Activated naive CD8-positive, alpha-beta T cell treated with anti-CD3 and anti-CD28 coated beads, Interleukin-2, amount 50 U/mL, for 16 hours (primary cell): Measurements from ENCODE around the gene IMPDH1.

Experiments
- DNase-seq: peaks from one replicate; pipeline ENCODE4 v3.0.0-alpha.2; 2020; ENCODE audit warnings: low read depth, low spot score

Gene IMPDH1

GRCh38 chr7:128360359-128360678 is 49.5 kb downstream of the IMPDH1 start:
- DNase-seq: no peak

- no peak for DNase-seq
Observed at GRCh38 chr7:128359939-128360338, 49.8 kb downstream of the IMPDH1 start.

DNA sequence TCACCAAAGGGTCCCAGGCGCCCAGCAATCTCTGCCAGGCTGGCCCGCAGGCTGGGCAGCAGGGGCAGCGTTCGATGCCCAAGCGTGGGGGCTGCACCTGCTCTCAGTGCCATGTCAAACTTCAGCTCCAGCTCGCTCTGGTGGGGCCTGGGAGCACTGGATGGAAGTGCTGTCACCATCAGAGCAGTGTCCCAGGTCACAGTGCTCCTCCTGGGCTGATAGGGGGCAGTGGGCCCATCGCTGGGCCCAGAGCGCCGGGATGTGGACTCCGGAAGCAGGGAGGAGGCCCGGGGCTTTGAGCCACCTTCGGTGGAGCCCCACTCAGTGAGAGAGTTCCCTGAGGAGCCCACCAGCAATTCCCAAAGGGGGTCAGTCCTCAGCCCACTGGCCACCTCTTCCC is 50.4 kb downstream of the IMPDH1 start:
- DNase-seq: no peak

DNA sequence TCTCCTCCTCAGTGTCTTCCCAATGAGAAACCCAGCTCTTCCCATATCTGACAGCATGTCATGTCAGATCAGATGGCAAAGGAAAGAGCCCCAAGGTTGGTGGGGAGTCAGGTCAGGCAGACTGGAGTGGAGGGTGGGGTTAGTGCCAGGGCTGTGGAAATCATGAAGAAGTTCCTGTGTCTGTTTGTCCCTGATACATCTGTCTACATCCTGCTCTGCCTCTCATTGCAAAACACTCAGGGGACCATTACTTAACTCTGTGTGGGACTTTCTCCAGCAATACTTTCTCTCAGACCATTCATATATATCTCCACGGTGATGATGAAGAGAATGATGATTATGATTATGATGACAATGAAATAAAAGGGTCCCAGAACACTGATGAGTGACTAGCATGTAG is 51.5 kb downstream of the IMPDH1 start:
- DNase-seq: no peak

GRCh38 chr7:128357217-128357613 is 52.6 kb downstream of the IMPDH1 start:
- DNase-seq: no peak

- no peak for DNase-seq
Observed at GRCh38 chr7:128356546-128357216, 53.1 kb downstream of the IMPDH1 start.

GRCh38 chr7:128353610-128354009 is 56.2 kb downstream of the IMPDH1 start:
- no peak for DNase-seq

- DNase-seq: no peak
Observed at GRCh38 chr7:128353189-128353588, 56.6 kb downstream of the IMPDH1 start.

- DNase-seq: no peak
Observed at GRCh38 chr7:128352636-128353035, 57.1 kb downstream of the IMPDH1 start.

- DNase-seq: no peak
Observed at GRCh38 chr7:128352153-128352537, 57.6 kb downstream of the IMPDH1 start.

DNA sequence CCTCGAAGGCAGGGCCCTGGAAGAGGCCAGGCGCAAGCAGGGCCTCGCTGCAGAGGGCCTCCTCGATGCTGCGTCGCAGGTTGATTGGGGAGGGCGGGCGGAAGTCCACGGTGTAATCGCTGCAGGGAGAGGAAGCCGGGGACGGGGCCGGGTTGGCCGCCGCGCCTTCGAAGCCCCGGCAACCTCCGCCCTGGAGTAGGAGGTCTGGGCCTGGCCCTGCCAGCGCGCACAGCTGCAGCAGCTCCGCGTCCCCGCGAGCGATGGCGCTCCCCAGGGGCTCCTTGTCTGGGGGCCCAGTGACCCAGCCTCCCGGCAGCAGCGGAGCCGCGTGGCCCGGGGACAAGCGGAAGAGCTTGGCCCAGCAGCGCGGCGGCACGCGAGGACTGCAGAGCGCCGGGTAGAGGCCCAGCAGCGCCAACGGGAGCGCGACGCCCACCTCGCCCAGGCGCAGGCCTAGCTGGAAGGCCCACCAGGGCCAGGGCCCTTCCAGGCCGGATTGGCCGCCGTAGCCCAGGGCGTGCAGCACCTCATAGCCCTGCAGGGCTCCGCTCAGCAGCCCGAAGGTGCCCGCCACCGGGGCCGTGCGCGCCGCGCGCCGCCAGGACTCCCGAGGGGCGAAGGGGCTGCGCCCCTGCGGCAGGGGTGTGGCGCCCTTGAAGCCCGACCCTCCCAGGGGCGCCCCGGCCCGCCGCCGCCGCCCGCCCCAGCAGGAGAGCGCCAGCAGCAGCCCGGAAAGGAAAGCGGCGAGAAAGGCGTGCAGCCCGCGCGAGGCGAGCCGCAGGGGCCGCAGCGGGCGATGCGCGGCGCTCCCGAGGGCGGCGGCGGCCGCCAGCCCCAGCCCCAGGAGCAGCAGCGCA is 58.3 kb downstream of the IMPDH1 start:
- no peak for DNase-seq

- DNase-seq: no peak
Observed at GRCh38 chr7:128350708-128351295, 59.0 kb downstream of the IMPDH1 start.

DNA sequence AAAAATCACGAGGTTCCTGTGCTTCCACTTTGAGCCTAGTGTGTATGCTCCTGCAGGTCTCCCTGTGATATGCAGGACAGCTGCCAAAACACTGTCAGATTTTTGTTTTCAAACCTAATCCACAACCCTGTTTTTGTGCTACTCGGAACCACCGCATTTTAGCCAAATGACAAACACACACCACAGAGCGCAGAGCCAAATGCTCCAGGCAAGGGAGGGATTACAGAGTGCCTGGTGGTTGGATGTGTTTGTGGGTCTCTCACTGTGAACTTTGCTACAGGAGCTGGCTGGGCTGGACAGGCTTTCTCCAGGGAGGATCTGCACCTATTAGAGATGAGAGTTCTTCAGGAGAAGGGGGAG is 60.3 kb downstream of the IMPDH1 start:
- no peak for DNase-seq

DNA sequence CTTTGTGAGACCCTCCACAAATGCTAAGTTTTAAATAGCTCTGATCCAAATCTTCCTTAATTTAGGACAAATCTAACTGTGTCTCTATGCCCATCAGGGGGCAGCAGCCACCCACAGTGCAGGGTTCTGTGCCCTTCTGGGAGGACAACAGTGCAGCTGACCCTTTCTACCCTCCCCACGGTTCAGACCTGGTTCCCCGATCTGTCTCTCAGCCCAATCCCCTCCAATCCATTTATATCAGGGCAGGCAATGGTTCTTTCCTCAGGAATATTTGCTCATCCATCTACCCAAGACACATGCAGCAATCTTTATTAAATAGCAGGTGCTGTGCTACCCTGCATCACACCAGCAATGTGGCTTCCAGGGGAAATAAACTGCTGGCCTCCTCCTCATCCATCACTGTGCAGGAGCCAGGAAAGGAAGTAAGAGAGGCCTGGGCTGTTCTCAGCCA is 62.1 kb downstream of the IMPDH1 start:
- DNase-seq: no peak

DNA sequence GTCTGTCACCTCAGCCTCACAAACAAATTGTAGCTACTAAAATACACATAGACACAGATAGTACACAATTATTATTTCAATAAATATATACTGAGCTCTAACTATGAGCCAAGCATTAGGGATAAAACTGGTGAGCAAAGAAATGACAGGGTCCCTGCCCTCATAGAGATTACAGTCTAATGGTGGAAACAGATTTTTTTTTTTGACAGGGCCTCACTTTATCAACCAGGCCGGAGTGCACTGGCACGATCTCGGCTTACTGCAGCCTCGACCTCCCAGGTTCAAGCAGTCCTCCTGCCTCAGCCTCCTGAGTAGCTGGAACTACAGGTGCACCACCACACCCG is 65.4 kb downstream of the IMPDH1 start:
- DNase-seq: no peak

DNA sequence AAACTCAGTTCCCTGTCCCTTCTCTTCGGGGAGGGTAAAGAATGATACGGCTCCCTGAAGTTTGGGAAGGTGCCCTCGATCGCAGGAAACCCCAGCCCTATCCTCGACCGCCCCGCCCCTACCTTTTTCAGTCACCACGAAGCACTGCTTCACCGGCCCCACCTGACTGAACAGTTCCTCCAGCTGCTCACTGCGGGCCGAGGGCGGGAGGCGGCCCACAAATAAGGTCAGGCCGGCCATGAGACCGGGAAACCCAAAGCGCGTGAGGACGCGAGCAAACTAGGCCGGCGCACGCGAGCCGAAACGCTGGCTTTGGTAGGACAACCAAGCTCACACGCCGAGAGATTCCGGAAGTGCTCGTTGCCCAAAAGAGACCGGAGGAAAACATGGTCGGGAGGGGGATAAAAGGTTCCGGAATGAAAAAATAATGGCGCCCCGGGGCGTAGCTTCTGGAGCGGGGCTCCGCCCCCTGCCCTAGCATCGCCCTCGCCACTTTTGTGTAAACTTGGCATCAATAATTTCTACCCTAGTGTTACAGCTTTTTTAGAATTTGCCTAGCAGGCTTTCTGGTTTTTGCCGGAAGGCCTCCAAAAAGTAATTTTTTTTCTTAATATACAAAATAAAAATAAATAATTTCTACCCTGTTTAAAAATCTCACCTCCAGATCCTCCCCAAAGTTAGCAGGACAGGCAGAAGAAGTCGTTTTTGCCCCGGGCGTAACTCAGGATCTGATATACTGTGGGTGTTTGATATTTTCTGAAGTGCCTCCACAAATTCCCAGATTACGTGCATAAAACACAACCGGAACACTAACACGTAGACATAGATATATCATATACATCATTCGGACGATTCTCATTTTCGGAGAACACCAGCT is 66.0 kb downstream of the IMPDH1 start, which contains the start of gene RBM28:
RBM28 (minus strand) TSS at position 355 of the 877 bp plus-strand sequence; CDS start at position 240, 115 bp downstream.
- peak; percentile 70 for DNase-seq
